ENCODE results near the gene MAP3K7CL.

Gene MAP3K7CL

DNA sequence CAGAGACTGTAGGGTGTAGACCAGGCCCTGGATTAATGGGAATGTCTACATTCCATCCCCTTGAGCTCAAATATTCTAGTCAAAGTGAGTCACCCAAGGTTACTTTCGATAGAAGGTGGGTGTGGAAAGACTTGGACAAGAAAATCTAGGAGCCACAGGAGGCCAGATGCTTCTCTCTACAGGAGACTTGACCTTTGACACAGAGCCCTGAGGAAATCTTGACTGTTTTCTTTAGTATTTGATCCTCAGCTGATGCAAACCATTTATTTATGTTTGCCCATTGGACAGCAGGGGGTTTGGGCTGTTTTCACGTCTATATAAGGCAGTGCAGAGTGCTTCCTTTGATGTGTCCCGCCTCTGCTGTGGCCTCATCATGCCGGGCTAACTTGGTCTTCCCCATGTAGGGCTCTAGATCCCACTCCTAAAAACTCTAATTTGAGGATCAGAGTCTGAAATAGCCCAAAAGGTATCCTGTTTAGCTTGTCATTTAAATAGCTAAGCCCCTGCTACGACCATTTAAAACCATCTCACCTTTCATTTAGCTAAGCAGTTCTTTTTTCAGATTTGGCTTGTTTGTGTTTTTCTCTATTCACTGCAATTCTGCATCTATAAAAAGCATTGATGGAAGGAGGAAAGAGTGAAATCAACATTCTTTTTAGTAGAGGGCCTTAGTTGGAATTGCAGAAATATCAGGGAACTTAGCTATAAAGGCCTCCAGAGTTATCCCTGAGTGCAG lies 15.5 kb upstream of the MAP3K7CL start:
- no peak for DNase-seq (ENCODE audit: low spot score)
- TF ChIP-seq, protein P1, sequence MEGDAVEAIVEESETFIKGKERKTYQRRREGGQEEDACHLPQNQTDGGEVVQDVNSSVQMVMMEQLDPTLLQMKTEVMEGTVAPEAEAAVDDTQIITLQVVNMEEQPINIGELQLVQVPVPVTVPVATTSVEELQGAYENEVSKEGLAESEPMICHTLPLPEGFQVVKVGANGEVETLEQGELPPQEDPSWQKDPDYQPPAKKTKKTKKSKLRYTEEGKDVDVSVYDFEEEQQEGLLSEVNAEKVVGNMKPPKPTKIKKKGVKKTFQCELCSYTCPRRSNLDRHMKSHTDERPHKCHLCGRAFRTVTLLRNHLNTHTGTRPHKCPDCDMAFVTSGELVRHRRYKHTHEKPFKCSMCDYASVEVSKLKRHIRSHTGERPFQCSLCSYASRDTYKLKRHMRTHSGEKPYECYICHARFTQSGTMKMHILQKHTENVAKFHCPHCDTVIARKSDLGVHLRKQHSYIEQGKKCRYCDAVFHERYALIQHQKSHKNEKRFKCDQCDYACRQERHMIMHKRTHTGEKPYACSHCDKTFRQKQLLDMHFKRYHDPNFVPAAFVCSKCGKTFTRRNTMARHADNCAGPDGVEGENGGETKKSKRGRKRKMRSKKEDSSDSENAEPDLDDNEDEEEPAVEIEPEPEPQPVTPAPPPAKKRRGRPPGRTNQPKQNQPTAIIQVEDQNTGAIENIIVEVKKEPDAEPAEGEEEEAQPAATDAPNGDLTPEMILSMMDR (IDR thresholded peaks at IDR 0.05), result no peak
- Histone ChIP-seq H3K4me3 (no peak overlapping the region), H3K27ac (no peak overlapping the region)

DNA sequence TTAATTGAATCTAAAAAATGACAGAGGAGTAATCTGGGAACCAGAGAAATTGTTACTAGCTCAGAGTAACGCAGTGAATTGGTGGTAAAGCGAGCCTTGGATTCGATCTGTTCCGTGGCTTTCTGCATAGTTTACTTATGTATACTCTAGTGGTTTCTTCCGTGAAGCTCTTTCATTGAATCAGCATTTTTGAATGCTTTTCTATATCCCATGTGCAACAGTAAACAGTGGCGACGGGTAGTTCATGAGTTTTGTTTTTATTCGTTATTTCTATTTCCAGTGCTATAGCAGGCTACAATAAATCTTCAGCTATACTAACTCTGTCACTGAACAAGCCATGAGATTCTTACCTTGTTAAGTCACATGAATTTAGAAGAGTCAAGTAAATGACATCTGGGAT lies 14.5 kb upstream of the MAP3K7CL start:
- no peak for DNase-seq (ENCODE audit: low spot score)
- no peak overlapping the region for H3K27ac ChIP-seq
- no peak overlapping the region for H3K4me3 ChIP-seq
- TF ChIP-seq, protein P1 (IDR thresholded peaks at IDR 0.05), result no peak

DNA sequence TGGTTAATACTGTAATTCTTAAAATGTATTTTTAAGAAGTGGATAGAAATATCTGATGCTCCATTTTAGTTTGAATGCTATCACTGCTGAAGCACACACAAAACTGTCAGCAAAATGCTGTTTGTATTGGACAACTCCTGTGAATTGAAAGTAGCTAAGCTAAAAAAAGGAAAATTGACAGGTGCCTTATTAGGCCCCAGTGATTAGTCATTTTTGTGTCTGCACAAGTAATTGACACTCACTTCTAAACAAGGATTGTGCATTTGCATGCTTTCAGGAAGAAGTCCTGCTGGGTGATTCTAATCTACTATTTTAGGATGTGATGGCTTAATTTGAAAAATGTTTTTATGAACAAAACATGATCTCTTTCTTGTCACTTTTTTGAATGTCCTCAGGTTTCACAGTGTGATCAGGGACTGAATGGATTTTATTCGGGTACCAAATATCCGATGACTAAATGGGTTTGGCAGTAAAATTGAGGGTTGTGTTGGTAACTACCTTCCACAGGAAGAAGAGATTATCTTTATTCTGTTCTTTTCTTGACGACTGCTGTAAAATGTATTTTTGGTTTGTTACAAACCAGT lies 13.0 kb upstream of the MAP3K7CL start:
- H3K27ac ChIP-seq, result no peak overlapping the region
- TF ChIP-seq, protein P1 (IDR thresholded peaks at IDR 0.05), result no peak
- no peak overlapping the region for H3K4me3 ChIP-seq
- no peak for DNase-seq (ENCODE audit: low spot score)

DNA sequence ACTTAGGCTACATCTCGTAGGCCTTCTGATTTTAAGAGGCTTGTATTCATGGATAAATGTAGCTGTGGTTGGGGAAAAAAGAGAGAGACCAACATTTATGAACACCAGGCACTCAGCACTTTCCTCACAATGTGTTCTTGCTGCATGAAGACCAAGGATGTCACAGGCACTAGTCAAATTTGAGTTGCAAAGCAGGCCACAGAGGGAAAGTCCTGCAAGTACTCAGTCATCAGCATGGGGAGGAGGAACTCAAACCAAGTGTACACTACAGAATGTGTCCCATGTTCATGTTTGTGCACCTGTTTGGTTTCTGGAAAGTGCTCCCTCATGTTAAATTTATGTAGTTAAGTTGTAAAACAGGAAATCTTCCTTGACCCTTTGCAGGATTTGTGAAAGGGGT lies 8.7 kb upstream of the MAP3K7CL start:
- TF ChIP-seq, protein P1 (IDR thresholded peaks at IDR 0.05), result no peak
- DNase-seq (ENCODE audit: low spot score), result no peak
- Histone ChIP-seq H3K27ac (no peak overlapping the region), H3K4me3 (no peak overlapping the region)

DNA sequence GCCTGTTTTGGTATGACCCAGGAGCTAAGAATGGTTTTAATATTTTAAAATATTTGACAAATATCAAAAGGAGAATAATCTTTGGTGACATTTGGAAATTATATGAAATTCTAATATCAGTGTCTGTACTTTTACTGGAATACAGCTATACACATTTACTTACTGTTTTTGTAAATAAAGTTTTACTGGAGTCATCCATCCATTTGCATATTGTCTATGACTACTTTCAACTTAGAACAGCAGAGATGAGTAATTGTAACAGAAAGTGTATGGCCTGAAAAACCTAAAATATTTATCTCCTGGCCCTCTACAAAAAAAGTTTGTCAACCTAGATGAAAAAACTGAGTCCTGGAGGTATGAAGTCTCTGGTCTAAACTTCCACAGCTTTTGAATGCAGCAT lies 5.8 kb upstream of the MAP3K7CL start:
- no peak overlapping the region for H3K4me3 ChIP-seq
- TF ChIP-seq, protein P1 (IDR thresholded peaks at IDR 0.05), result no peak
- H3K27ac ChIP-seq, result no peak overlapping the region
- no peak for DNase-seq (ENCODE audit: low spot score)

DNA sequence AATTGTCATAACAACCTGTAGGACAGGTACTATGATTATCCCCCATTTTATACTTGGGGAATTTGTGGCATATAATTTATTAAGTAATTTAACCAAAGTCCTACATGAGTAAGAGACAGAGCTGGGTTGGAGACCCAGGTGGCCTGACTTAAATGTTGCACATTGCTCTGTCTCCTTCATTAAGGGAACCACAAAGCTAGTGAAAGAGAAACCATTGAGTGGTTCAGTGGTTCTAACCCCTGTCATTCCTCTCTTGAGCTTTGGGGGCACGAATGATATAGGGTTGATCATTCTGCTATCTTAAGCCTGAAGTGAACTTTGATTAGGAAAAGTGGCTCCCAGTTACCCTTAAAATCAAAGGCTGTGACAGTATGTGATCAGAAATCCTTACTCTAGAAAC lies 5.3 kb upstream of the MAP3K7CL start:
- Histone ChIP-seq H3K4me3 (no peak overlapping the region), H3K27ac (no peak overlapping the region)
- TF ChIP-seq, protein P1 (IDR thresholded peaks at IDR 0.05), result no peak
- DNase-seq (ENCODE audit: low spot score), result no peak

DNA sequence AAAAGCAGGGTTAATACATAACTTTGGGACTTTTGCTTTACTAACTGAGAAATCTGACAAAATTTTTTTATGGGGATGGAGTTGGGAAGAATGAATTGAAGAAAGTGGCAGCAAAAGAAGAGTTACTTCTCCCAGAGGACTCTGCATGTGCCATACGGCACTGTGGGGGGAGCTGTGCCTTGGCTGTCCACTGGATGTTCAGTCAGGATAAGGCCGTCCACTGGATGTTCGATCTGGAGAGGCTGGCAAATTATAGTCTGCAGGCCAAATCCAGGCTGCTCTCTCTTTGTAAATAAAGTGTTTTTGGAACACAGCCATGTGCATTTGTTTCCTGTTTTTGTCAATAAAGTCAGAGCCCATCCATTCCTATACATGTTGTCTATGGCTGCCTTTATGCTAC lies 4.5 kb upstream of the MAP3K7CL start:
- no peak overlapping the region for H3K4me3 ChIP-seq
- TF ChIP-seq, protein P1 (IDR thresholded peaks at IDR 0.05), result no peak
- DNase-seq (ENCODE audit: low spot score), result no peak
- H3K27ac ChIP-seq, result no peak overlapping the region

Data from coronary artery (tissue), 2 donors.